Activated CD4-positive, alpha-beta memory T cell treated with anti-CD3 and anti-CD28 coated beads, Interleukin-2, amount 10 ng/mL, durations not matched to agents 7 days and 5 days (primary cell): ENCODE results near the gene TDRD7. TPM values are rescaled to one million over a fixed set of nuclear protein-coding genes. Genes with fewer than 3 reads are reported as not detected.
"Not testable (repeated sequence)": the region's sequence is repeated elsewhere in the genome, so short reads cannot be mapped to it uniquely, and the experiment has no call there.

Experiments
- CTCF ChIA-PET: fragments of 350-600 bp; sonication (Branson Sonifier 250); formaldehyde crosslinking; loops from one replicate; lab custom pipeline; 2021; ENCODE audit warnings: antibody characterized with exemption, inconsistent platforms; lab: Charles Lee
- POLR2A ChIA-PET: fragments of 350-600 bp; sonication (Branson Sonifier 250); formaldehyde crosslinking; loops from one replicate; lab custom pipeline; 2021; ENCODE audit warnings: antibody characterized with exemption; lab: Charles Lee
- DNase-seq: peaks from one replicate; pipeline ENCODE4 v3.0.0-alpha.2; 2020
- H3K27ac Mint-ChIP-seq: one replicate; pipeline ENCODE4 v1.8.0; 2021; ENCODE audit warnings: mild to moderate bottlenecking, mixed read lengths
- H3K27me3 Mint-ChIP-seq: one replicate; pipeline ENCODE4 v1.8.0; 2021; ENCODE audit warnings: mixed read lengths
- H3K36me3 Mint-ChIP-seq: one replicate; pipeline ENCODE4 v1.8.0; 2021; ENCODE audit warnings: low read depth, mixed read lengths
- H3K4me1 Mint-ChIP-seq: one replicate; pipeline ENCODE4 v1.8.0; 2021; ENCODE audit warnings: mixed read lengths
- H3K4me3 Mint-ChIP-seq: one replicate; pipeline ENCODE4 v1.8.0; 2021; ENCODE audit warnings: mild to moderate bottlenecking, mixed read lengths
- H3K9me3 Mint-ChIP-seq: one replicate; pipeline ENCODE4 v1.8.0; 2021; ENCODE audit warnings: mixed read lengths
- total RNA-seq, 2 experiments: library from RNA; stranded (reverse); gene quantifications; one replicate each; pipeline ENCODE4 v1.2.3, GENCODE V29; 2021

The TDRD7 gene
- total RNA-seq, 2 experiments from 2014 or later = 19.4 to 19.8 TPM

DNA sequence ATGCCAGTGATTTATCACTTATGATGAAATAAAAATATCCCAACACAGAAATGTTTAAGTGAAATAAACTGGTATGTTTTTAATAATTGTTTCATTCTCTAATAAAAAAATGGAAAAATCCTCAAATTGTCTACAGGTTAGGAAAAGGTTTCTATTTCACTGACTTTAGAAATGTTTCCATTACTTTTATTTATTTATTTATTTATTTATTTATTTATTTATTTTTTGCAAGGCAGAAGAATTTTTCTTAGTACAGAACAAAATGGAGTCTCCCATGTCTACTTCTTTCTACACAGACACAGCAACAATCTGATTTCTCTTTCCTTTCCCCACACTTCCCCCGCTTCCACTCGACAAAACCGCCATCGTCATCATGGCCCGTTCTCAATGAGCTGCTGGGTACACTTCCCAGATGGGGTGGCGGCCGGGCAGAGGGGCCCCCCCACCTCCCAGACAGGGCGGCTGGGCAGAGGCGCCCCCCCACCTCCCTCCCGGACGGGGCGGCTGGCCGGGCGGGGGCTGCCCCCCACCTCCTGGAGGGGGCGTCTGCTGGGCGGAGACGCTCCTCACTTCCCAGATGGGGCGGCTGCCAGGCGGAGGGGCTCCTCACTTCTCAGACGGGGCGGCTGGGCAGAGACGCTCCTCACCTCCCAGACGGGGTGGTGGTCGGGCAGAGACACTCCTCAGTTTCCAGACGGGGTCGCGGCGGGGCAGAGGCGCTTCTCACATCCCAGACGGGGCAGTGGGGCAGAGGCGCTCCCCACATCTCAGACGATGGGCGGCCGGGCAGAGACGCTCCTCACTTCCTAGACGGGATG, 85.9 kb downstream of the TDRD7 start:
- CTCF ChIA-PET = interaction anchor here (1.1 kb wide), 1 partner anchor 101 kb away, joined by 4 read pairs; no protein-coding TSS in a partner anchor
- H3K27ac Mint-ChIP-seq, POLR2A ChIA-PET, DNase-seq, H3K4me3 Mint-ChIP-seq, H3K9me3 Mint-ChIP-seq: not testable (repeated sequence)
- Mint-ChIP-seq H3K36me3 (peaks cover 17% of the 10 kb centered on the region), H3K4me1 (peaks cover 11% of the 10 kb centered on the region), H3K27me3 (peaks cover 25% of the 10 kb centered on the region)

DNA sequence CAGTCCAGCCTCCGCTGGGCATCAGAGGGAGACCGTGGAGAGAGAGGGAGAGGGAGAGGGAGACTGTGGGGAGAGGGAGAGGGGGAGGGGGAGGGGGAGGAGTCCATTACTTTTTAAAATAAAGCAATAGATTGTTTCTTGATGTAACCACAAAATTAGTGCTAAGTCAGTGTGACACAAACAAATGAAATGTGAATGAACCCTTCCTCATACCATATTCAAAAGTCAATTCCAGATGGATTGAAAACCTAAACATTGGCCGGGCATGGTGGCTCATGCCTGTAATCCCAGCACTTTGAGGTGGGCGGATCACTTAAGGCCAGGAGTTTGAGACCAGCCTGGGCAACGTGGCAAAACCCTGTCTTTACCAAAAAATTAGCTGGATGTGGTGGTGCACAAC, 87.0 kb downstream of the TDRD7 start:
- H3K9me3 Mint-ChIP-seq, CTCF ChIA-PET, DNase-seq, POLR2A ChIA-PET, H3K4me3 Mint-ChIP-seq, H3K27ac Mint-ChIP-seq: not testable (repeated sequence)
- Mint-ChIP-seq H3K4me1 (peaks cover 17% of the 10 kb centered on the region), H3K36me3 (peaks cover 17% of the 10 kb centered on the region), H3K27me3 (peaks cover 36% of the 10 kb centered on the region)

DNA sequence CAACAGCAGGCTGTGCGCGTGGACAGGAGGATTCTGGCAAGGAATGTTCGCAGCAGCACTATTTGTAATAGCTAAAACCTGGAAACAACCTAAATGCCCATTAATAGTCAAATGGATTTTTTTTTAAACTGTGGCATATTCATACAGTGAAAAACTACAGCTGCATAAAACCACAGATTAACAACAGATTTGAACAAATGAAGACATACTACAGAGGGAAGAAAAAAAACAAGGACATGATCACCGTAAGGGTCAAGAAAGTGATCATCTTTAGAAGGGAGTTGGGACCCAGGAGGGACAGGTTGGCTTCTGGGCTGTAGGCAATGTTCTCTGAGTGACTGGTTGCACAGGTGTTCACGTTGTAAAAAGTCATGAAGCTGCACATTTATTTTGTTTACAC, 88.4 kb downstream of the TDRD7 start:
- H3K4me3 Mint-ChIP-seq = no peak overlapping the region
- POLR2A ChIA-PET = interaction anchor here (0.9 kb wide), 1 partner anchor 11 kb away, joined by 4 read pairs; no protein-coding TSS in a partner anchor

GRCh38 chr9:97500765-97501176, 88.9 kb downstream of the TDRD7 start:
- POLR2A ChIA-PET = interaction anchor here (0.8 to 0.9 kb wide), 2 partner anchors 10 to 13 kb away, joined by 3 to 4 read pairs; no protein-coding TSS in a partner anchor
- H3K4me1 Mint-ChIP-seq = peaks cover 17% of the 10 kb centered on the region

More for the DNA sequence above, 88.4 kb downstream of the TDRD7 start:
- Mint-ChIP-seq H3K9me3 (no peaks in the 10 kb centered on the region), H3K36me3 (peaks cover 17% of the 10 kb centered on the region), H3K27ac (no peak overlapping the region), H3K4me1 (peaks cover 17% of the 10 kb centered on the region), H3K27me3 (peaks cover 47% of the 10 kb centered on the region)
- DNase-seq = no peak
- CTCF ChIA-PET = interaction anchor here (0.7 to 3.9 kb wide), 11 partner anchors 7 to 721 kb away, joined by 3 to 25 read pairs (median 5); no protein-coding TSS in a partner anchor

GRCh38 chr9:97501177-97501971, 89.5 kb downstream of the TDRD7 start, which contains the start of gene TMOD1:
TMOD1 (plus strand) TSS chr9:97501666; CDS start chr9:97524189, 22,523 bp downstream.
- H3K27me3 Mint-ChIP-seq = peaks cover 47% of the 10 kb centered on the region

More at GRCh38 chr9:97500765-97501176, 88.9 kb downstream of the TDRD7 start:
- CTCF ChIA-PET = interaction anchor here (0.7 to 3.9 kb wide), 12 partner anchors 8 to 721 kb away, joined by 3 to 25 read pairs (median 6); no protein-coding TSS in a partner anchor
- Mint-ChIP-seq H3K4me3 (peak overlapping the region; percentile 65), H3K27ac (no peak overlapping the region), H3K36me3 (peaks cover 13% of the 10 kb centered on the region), H3K27me3 (peaks cover 47% of the 10 kb centered on the region), H3K9me3 (no peaks in the 10 kb centered on the region)
- no peak for DNase-seq

GRCh38 chr9:97501972-97502221, 90.0 kb downstream of the TDRD7 start:
- ChIA-PET CTCF (interaction anchor here (0.7 to 3.9 kb wide), 10 partner anchors 8 to 144 kb away, joined by 3 to 25 read pairs (median 5); partner anchors contain the start of gene TDRD7), POLR2A (interaction anchor here (0.8 to 1.3 kb wide), 2 partner anchors 15 to 16 kb away, joined by 3 to 4 read pairs; no protein-coding TSS in a partner anchor)
- H3K9me3 Mint-ChIP-seq = no peaks in the 10 kb centered on the region
- no peak overlapping the region for H3K27ac Mint-ChIP-seq
- H3K27me3 Mint-ChIP-seq = peaks cover 47% of the 10 kb centered on the region
- H3K4me1 Mint-ChIP-seq = peaks cover 17% of the 10 kb centered on the region
- peaks cover 3% of the 10 kb centered on the region for H3K36me3 Mint-ChIP-seq
- no peak for DNase-seq
- peak overlapping the region; percentile 46 for H3K4me3 Mint-ChIP-seq

More at GRCh38 chr9:97501177-97501971, 89.5 kb downstream of the TDRD7 start, which contains the start of gene TMOD1:
- Mint-ChIP-seq H3K4me1 (peaks cover 17% of the 10 kb centered on the region), H3K36me3 (peaks cover 9% of the 10 kb centered on the region), H3K9me3 (no peaks in the 10 kb centered on the region), H3K27ac (no peak within 1 kb of the TSS), H3K4me3 (peak within 1 kb of the TSS; percentile 65)
- ChIA-PET POLR2A (interaction anchor here (0.8 to 1.3 kb wide), 3 partner anchors 10 to 16 kb away, joined by 3 to 4 read pairs (median 4); no protein-coding TSS in a partner anchor), CTCF (interaction anchor here (0.7 to 3.9 kb wide), 12 partner anchors 8 to 145 kb away, joined by 3 to 25 read pairs (median 5); partner anchors contain the start of gene TDRD7)
- peak; percentile 56 for DNase-seq

- ChIA-PET POLR2A (interaction anchor here (1.3 kb wide), 1 partner anchor 15 kb away, joined by 4 read pairs; no protein-coding TSS in a partner anchor), CTCF (interaction anchor here (0.7 to 3.9 kb wide), 10 partner anchors 8 to 144 kb away, joined by 3 to 25 read pairs (median 4); partner anchors contain the start of gene TDRD7)
- H3K27ac Mint-ChIP-seq = no peak overlapping the region
- peak overlapping the region; percentile 46 for H3K4me3 Mint-ChIP-seq
- H3K4me1 Mint-ChIP-seq = peaks cover 17% of the 10 kb centered on the region
- DNase-seq = no peak
- H3K36me3 Mint-ChIP-seq = no peaks in the 10 kb centered on the region
- H3K27me3 Mint-ChIP-seq = peaks cover 47% of the 10 kb centered on the region
- H3K9me3 Mint-ChIP-seq = no peaks in the 10 kb centered on the region
These were observed 90.5 kb downstream of the TDRD7 start for GRCh38 chr9:97502222-97502983.

DNA sequence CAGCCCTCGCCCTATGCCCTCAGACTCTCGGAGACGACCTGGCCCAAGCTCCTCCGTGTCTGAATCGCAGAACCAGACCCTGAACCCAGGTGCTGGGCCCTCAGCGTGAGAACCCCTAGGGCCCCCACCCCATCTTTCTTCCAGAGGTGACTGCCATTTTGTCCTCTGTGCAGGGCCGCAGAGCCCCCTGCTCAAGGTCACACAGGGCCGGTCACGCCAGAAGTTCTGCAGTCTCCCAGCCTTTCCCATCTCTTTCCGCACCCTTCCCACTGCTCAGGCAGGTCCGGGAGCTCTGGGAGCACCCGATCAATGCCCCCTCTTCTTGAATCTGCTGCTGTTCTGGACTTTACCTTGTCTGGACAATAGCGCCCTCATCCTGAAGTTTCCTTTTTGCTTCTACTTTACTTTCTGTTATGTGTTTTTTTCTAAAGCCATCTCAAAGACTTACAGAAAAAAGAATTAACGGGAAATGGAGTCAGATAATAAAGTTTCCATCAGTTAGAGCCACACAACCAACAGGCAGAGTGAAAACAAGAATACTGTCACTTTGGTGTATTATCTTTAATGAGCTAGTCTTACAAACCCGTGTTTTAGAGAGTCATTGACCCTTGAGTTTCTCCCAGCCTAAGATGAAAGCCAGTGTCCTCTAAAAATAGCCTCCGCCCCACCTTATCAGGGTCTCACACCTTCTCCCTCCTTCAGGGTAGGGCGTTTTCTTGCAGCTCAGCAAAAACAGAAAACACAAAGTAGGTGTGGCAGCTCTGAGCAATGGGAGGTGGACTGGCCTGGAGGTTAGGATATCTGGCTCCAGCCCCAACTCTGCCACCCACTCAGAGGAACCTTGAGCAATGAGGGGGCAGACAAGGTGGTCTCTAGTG, 91.3 kb downstream of the TDRD7 start:
- Mint-ChIP-seq H3K27ac (no peak overlapping the region), H3K4me1 (peaks cover 17% of the 10 kb centered on the region)
- CTCF ChIA-PET = interaction anchor here (1.1 to 3.9 kb wide), 7 partner anchors 15 to 143 kb away, joined by 3 to 25 read pairs (median 4); no protein-coding TSS in a partner anchor

DNA sequence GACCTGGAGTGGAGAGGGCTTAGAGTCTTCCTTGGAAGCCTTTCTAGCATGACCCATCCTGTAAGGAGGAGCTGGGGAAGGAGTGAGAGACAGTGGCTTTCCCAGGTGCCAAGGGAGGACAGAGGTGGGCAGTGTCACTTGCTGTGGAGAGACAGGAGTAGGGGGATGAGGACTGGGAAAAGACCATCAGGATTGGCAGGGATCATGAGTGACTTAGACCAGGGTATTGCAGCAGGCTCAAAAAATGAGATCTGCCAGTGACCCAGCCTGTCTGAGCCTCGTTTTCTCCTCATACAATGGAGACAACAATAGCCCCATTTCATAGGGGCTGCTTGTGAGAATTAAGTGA, 91.9 kb downstream of the TDRD7 start:
- ChIA-PET CTCF (interaction anchor here (1.6 to 3.9 kb wide), 3 partner anchors 19 to 112 kb away, joined by 3 to 25 read pairs (median 8); no protein-coding TSS in a partner anchor), POLR2A (no interaction called here)
- Mint-ChIP-seq H3K9me3 (no peaks in the 10 kb centered on the region), H3K36me3 (no peaks in the 10 kb centered on the region), H3K4me3 (no peak overlapping the region), H3K4me1 (peaks cover 17% of the 10 kb centered on the region), H3K27ac (no peak overlapping the region), H3K27me3 (peaks cover 47% of the 10 kb centered on the region)
- no peak for DNase-seq

More for the DNA sequence above, 91.3 kb downstream of the TDRD7 start:
- Mint-ChIP-seq H3K27me3 (peaks cover 47% of the 10 kb centered on the region), H3K9me3 (no peaks in the 10 kb centered on the region), H3K4me3 (peak overlapping the region; percentile 46), H3K36me3 (no peaks in the 10 kb centered on the region)
- no peak for DNase-seq
- POLR2A ChIA-PET = interaction anchor here (1.3 kb wide), 1 partner anchor 14 kb away, joined by 4 read pairs; no protein-coding TSS in a partner anchor

DNA sequence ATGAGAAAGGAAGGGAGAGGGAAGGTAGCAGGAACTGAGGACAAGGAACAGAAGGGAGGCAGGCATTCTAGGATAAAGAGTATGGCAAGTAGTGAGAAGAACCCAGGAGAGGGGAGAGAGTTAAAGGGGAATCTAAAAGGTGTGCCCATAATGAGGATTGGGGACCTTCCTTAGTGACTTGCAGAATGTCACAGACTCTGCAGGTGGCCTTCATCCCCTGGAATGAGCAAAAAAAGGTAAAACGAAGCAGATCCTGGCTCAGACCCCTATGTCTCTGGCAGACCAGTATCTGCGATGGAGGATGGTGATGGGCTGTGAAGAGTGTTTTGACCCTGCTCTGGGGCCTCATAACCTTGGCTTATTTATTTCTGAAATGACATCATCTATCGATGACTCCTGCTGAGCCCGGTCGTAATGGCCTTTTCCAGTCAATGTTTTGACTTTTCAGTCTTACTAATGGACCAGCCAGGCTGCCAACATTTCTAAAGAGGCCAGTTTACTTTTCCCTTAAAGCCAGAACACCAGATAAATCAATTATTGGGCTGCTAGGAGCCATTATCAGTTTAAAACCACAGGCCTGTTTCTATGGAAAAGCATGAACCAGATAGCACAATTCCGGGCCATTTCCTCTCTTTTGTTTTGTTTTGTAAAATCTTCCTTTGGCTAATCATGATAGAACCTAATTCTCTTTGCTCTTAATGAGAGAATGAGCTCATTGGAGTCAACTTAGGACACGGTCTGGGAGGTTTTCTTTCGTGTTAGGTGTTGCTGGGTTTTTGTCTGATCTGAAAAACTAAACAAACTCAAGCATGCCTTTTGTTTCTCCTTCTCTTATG, 92.7 kb downstream of the TDRD7 start:
- peaks cover 46% of the 10 kb centered on the region for H3K27me3 Mint-ChIP-seq
- no peaks in the 10 kb centered on the region for H3K9me3 Mint-ChIP-seq
- POLR2A ChIA-PET = no interaction called here
- peaks cover 17% of the 10 kb centered on the region for H3K4me1 Mint-ChIP-seq
- no peak for DNase-seq
- no peaks in the 10 kb centered on the region for H3K36me3 Mint-ChIP-seq
- CTCF ChIA-PET = no interaction called here
- H3K4me3 Mint-ChIP-seq = no peak overlapping the region
- H3K27ac Mint-ChIP-seq = no peak overlapping the region
